Neural progenitor cell (in vitro differentiated cells): ENCODE results near the gene SLC7A6. TPM values are rescaled to one million over a fixed set of nuclear protein-coding genes. Genes with fewer than 3 reads are reported as not detected.

ENCODE experiments used
- DNase-seq: peaks from one replicate; pipeline ENCODE4 v3.0.0-alpha.2; 2016; ENCODE audit warnings: low spot score
- H2AFZ ChIP-seq: fragments of 200-600 bp; sonication (generic); replicated peaks from 2 replicates; pipeline ENCODE4 v1.6.1; 2016; ENCODE audit warnings: antibody characterized with exemption
- H3F3A ChIP-seq: fragments of 200-600 bp; sonication (generic); 2 replicates; pipeline ENCODE4 v1.6.1; 2016; ENCODE audit warnings: antibody characterized with exemption, low read depth
- H3K27ac ChIP-seq: fragments of 200-600 bp; sonication (generic); 2 replicates; pipeline ENCODE4 v1.5.1; 2016; ENCODE audit warnings: mild to moderate bottlenecking
- H3K27me3 ChIP-seq: fragments of 200-600 bp; sonication (generic); 2 replicates; pipeline ENCODE4 v1.6.1; 2016; ENCODE audit warnings: mild to moderate bottlenecking, moderate library complexity
- H3K36me3 ChIP-seq: fragments of 200-600 bp; sonication (generic); 2 replicates; pipeline ENCODE4 v1.5.1; 2016
- H3K4me1 ChIP-seq: fragments of 200-600 bp; sonication (generic); 2 replicates; pipeline ENCODE4 v1.6.1; 2016; ENCODE audit warnings: mixed run types
- H3K4me2 ChIP-seq: fragments of 200-600 bp; sonication (generic); 2 replicates; pipeline ENCODE4 v1.6.1; 2016
- H3K4me3 ChIP-seq: fragments of 200-600 bp; sonication (generic); 2 replicates; pipeline ENCODE4 v1.5.1; 2016
- H3K79me2 ChIP-seq: fragments of 200-600 bp; sonication (generic); 2 replicates; pipeline ENCODE4 v1.6.1; 2016; ENCODE audit warnings: low read depth
- H3K9ac ChIP-seq: fragments of 200-600 bp; sonication (generic); 2 replicates; pipeline ENCODE4 v1.6.1; 2016
- H3K9me3 ChIP-seq: fragments of 200-600 bp; sonication (generic); 2 replicates; pipeline ENCODE4 v1.5.1; 2016; ENCODE audit warnings: low read depth
- H4K20me1 ChIP-seq: fragments of 200-600 bp; sonication (generic); 2 replicates; pipeline ENCODE4 v1.6.1; 2016; ENCODE audit warnings: low read depth
- H3K27ac Mint-ChIP-seq: 3 replicates; pipeline ENCODE4 v1.8.0; 2021; ENCODE audit warnings: mixed read lengths
- H3K27me3 Mint-ChIP-seq: 2 replicates; pipeline ENCODE4 v1.8.0; 2022; ENCODE audit warnings: low read depth, mild to moderate bottlenecking, inconsistent platforms, moderate library complexity, mixed read lengths; ENCODE audit not compliant: insufficient read depth
- H3K36me3 Mint-ChIP-seq: 3 replicates; pipeline ENCODE4 v1.8.0; 2021; ENCODE audit warnings: mixed read lengths
- H3K4me1 Mint-ChIP-seq: 3 replicates; pipeline ENCODE4 v1.8.0; 2021; ENCODE audit warnings: mixed read lengths
- H3K4me3 Mint-ChIP-seq: 3 replicates; pipeline ENCODE4 v1.8.0; 2021; ENCODE audit warnings: mild to moderate bottlenecking, moderate library complexity, mixed read lengths
- H3K9me3 Mint-ChIP-seq: 3 replicates; pipeline ENCODE4 v1.8.0; 2020; ENCODE audit warnings: mixed read lengths
- CTCF ChIP-seq: fragments of 200-600 bp; sonication (generic); IDR thresholded peaks from 2 replicates; pipeline ENCODE4 v1.5.1; 2017; ENCODE audit warnings: antibody characterized with exemption, mild to moderate bottlenecking
- EZH2 ChIP-seq: fragments of 200-600 bp; sonication (generic); IDR thresholded peaks from 2 replicates; pipeline ENCODE4 v1.6.1; 2017; ENCODE audit warnings: antibody characterized with exemption, mild to moderate bottlenecking, moderate library complexity
- EZH2phosphoT487 ChIP-seq: fragments of 200-600 bp; sonication (generic); IDR thresholded peaks from 2 replicates; pipeline ENCODE4 v1.6.1; 2017; ENCODE audit warnings: antibody characterized with exemption
- microRNA-seq: library from miRNA; unstranded; fragments of <30 nt; microRNA quantifications from one replicate; pipeline ENCODE4, GENCODE V29; 2016
- small RNA-seq: library from RNA; depleted of rRNA; stranded (forward); fragments of <200 nt; gene quantifications from one replicate; pipeline ENCODE3, GENCODE V24; 2015
- total RNA-seq: library from RNA; depleted of rRNA; stranded (reverse); fragments of >200 nt; gene quantifications from 2 replicates; pipeline ENCODE4 v1.2.3, GENCODE V29; 2015; ENCODE audit warnings: low replicate concordance

The SLC7A6 gene
- total RNA-seq, 1 donor from 2014 or later: 5.6 TPM

GRCh38 chr16:68348639-68349445 lies 84.5 kb downstream of the SLC7A6 start:
- Mint-ChIP-seq H3K36me3 (peaks cover 28% of the 10 kb centered on the region), H3K4me3 (no peak overlapping the region), H3K27ac (peak overlapping the region; percentile 27), H3K9me3 (no peaks in the 10 kb centered on the region), H3K27me3 (peaks cover 3% of the 10 kb centered on the region), H3K4me1 (peaks cover 18% of the 10 kb centered on the region)
- no peak overlapping the region for H2AFZ ChIP-seq
- no peaks in the 10 kb centered on the region for H3F3A ChIP-seq
- no peak overlapping the region for H3K4me3 ChIP-seq
- H3K27ac ChIP-seq: no peak overlapping the region
- no peaks in the 10 kb centered on the region for H3K36me3 ChIP-seq
- no peaks in the 10 kb centered on the region for H3K27me3 ChIP-seq
- TF ChIP-seq CTCF (no peak), EZH2 (no peak), EZH2phosphoT487 (no peak)
- H3K4me1 ChIP-seq: no peaks in the 10 kb centered on the region
- no peak overlapping the region for H3K9ac ChIP-seq
- H4K20me1 ChIP-seq: no peaks in the 10 kb centered on the region
- no peaks in the 10 kb centered on the region for H3K9me3 ChIP-seq
- DNase-seq: no peak
- no peak overlapping the region for H3K4me2 ChIP-seq
- H3K79me2 ChIP-seq: no peaks in the 10 kb centered on the region

DNA sequence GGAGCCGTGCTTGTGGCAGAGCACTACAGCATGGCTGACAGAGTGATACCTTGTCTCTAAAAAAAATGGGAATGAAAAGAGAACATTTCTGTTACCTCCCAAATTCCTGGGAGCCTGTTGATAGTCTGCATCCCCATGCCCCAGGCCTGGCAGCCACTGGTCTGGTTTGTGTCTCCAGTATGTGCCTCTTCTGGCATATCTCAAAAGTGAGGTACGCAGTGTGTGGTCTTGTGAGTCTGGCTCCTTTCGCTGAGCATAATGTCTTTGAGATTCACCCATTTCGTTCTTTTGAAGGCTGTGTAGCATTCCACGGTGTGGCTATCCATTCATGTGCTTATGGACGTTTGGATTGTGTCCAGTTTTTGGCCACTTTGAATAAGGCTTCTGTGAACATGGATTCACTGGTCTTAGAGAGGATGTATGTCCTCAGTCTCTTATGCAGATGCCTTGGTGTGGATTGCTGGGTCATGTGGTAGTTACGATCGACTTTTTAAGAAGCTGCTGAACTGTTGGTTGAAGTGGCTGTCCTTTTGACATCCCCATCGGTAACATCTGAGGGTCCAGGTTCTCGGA lies 85.6 kb downstream of the SLC7A6 start:
- no peak for TF ChIP-seq EZH2phosphoT487
- TF ChIP-seq EZH2: no peak
- no peak for TF ChIP-seq CTCF
- no peaks in the 10 kb centered on the region for H3K9me3 ChIP-seq
- no peak overlapping the region for H3K9ac ChIP-seq
- no peak overlapping the region for H3K4me3 ChIP-seq
- Mint-ChIP-seq H3K4me1 (peaks cover 18% of the 10 kb centered on the region), H3K4me3 (no peak overlapping the region), H3K27ac (no peak overlapping the region), H3K36me3 (peaks cover 23% of the 10 kb centered on the region), H3K9me3 (no peaks in the 10 kb centered on the region), H3K27me3 (peaks cover 3% of the 10 kb centered on the region)
- H3K4me1 ChIP-seq: no peaks in the 10 kb centered on the region
- no peaks in the 10 kb centered on the region for H3K36me3 ChIP-seq
- no peak overlapping the region for H3K4me2 ChIP-seq
- H4K20me1 ChIP-seq: no peaks in the 10 kb centered on the region
- no peaks in the 10 kb centered on the region for H3K79me2 ChIP-seq
- DNase-seq: no peak
- H3K27ac ChIP-seq: no peak overlapping the region
- H3K27me3 ChIP-seq: no peaks in the 10 kb centered on the region
- H3F3A ChIP-seq: no peaks in the 10 kb centered on the region
- no peak overlapping the region for H2AFZ ChIP-seq

DNA sequence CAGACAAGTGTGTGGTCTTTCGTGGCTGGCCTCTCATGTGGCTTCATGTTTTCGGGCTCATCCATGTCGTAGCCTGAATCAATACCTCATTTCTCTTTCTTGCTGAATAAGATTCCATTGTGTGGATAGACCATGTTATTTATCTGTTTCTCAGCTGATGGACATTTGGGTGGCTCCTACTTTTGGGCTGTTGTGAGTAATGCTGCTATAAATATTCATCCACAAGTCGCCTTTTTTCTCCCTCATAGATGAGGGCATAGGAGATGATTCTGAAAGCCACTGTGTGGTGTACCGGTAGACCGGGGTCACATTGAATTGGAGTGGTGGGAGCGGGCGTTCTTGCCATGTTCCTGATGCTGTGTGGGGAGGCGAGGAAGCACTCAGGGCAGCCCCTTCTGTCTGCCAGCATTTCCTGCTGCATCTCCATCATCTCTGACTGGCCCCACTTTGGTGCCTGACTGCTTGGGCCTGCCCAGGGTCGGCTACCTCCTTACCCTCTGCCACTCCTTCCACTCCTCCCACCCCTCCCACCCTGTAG lies 86.6 kb downstream of the SLC7A6 start:
- Histone ChIP-seq H3K79me2 (no peaks in the 10 kb centered on the region), H4K20me1 (no peaks in the 10 kb centered on the region), H3K36me3 (no peaks in the 10 kb centered on the region), H3K27me3 (no peaks in the 10 kb centered on the region), H3K4me2 (no peak overlapping the region), H3K4me1 (no peaks in the 10 kb centered on the region), H3K9ac (no peak overlapping the region), H3K9me3 (no peaks in the 10 kb centered on the region), H2AFZ (no peak overlapping the region), H3K4me3 (no peak overlapping the region), H3K27ac (no peak overlapping the region), H3F3A (no peaks in the 10 kb centered on the region)
- Mint-ChIP-seq H3K27ac (no peak overlapping the region), H3K9me3 (no peaks in the 10 kb centered on the region), H3K27me3 (peaks cover 4% of the 10 kb centered on the region), H3K4me1 (peaks cover 18% of the 10 kb centered on the region), H3K4me3 (no peak overlapping the region), H3K36me3 (peaks cover 22% of the 10 kb centered on the region)
- DNase-seq: no peak
- TF ChIP-seq CTCF: no peak
- TF ChIP-seq EZH2: no peak
- no peak for TF ChIP-seq EZH2phosphoT487

Small RNA genes lying within 50 kb of the gene (microRNA-seq; reads per million reads assigned to microRNA genes)
- gene MIR6773: not detected

Small RNA genes lying within 50 kb of the gene (small RNA-seq; reads per million reads assigned to genes)
- gene RNU4-30P (not detected), gene RNU6-1262P (not detected)

Other genes starting within 250 kb of the SLC7A6 start
- gene DPEP2NB, start 248.6 kb upstream of the SLC7A6 start, total RNA-seq: not detected in 2 replicates
- gene DDX28, start 241.3 kb upstream of the SLC7A6 start, total RNA-seq: 7.3 and 17.0 TPM in 2 replicates
- gene DUS2, start 241.2 kb upstream of the SLC7A6 start, total RNA-seq: 22.7 and 22.9 TPM in 2 replicates
- gene NFATC3, start 179.2 kb upstream of the SLC7A6 start, total RNA-seq: 34.2 and 43.1 TPM in 2 replicates
- 1.5 and 5.4 TPM in 2 replicates for gene ESRP2, start 28.4 kb upstream of the SLC7A6 start, total RNA-seq
- gene PLA2G15, start 19.2 kb upstream of the SLC7A6 start, total RNA-seq: 3.8 and 11.7 TPM in 2 replicates
- 18.7 and 18.8 TPM in 2 replicates for gene SLC7A6OS, start 46.4 kb downstream of the SLC7A6 start, total RNA-seq
- 70.2 and 79.7 TPM in 2 replicates for gene PRMT7, start 46.5 kb downstream of the SLC7A6 start, total RNA-seq
- 1.4 TPM in 1 of 2 replicates, not detected in the other for gene SMPD3, start 184.0 kb downstream of the SLC7A6 start, total RNA-seq